Measurements from ENCODE around the gene USP3.

USP3 gene

DNA sequence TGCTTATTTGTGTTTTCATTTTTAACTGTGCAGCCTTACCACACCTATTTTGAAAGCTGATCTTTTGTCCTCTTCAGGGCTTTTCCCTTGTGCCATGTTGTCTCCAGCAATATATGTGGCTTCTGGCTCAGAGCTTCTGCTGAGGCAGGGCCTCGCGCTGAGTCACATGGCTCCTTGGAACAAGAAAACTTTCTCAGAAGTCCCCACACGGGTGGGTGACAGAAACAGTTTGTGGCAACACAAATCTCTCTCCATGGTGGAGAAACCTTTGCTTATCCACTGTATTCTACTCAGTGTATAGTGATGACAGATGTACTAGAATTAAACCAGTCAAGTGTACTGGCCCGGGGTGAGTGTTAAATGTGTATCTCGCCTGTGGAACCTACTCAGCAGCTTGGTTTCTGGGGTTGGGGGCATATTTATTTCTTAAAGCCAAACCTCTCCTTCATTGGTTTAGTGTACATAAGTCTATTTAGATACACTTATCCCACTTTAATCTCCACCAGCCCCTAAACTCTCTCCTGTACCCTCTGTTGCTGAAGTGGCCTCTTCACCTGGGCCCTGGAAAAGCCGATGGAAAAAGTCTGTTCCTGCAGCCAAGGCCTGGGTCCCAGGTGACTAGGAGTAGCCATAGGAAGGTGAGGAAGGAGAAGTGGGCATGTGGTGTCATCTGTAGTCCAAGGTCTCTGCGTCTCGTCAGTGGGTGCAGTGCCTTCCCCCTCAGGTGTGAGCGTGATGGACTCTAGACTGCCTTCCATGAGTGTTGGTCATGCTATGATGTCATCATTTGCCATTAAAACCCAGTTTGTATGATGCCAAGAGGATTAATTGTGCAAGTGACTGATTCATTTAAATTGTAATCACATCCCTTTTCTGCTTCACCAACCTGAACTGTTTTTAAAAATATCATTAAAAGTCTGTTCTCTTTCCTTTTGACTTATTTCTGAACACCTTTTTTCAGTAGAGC is 89.6 kb downstream of the USP3 start:
- no peak for DNase-seq (ENCODE audit: low spot score)

- no peak for DNase-seq (ENCODE audit: low spot score)
Observed at GRCh38 chr15:63595065-63595464, 90.7 kb downstream of the USP3 start.

- no peak for DNase-seq (ENCODE audit: low spot score)
Observed at GRCh38 chr15:63595688-63596087, 91.3 kb downstream of the USP3 start.

- no peak for DNase-seq (ENCODE audit: low spot score)
Observed at GRCh38 chr15:63596676-63597037, 92.3 kb downstream of the USP3 start.

DNA sequence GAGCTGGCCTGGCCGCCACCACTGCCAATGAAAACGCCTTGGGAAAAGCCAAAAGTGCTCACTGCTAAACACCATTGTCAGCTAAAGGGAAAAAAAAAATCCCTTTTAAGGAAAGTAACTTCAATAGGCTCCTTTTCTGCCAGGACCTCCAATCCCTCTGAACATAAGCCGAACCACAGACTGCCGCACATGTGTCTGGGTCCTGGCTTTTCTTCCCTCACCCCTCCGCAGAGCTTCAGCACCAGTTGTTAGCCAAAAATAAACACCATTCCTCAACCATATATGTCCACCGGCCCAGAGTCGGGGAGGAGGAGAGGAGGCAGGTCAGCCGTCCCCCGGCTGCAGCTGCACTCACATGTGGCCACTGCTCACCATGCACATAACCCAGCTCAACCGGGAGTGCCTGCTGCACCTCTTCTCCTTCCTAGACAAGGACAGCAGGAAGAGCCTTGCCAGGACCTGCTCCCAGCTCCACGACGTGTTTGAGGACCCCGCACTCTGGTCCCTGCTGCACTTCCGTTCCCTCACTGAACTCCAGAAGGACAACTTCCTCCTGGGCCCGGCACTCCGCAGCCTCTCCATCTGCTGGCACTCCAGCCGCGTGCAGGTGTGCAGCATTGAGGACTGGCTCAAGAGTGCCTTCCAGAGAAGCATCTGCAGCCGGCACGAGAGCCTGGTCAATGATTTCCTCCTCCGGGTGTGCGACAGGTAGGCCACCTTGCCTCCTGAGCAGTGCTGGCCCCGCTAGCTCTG is 92.8 kb downstream of the USP3 start, which contains the start of gene FBXL22:
TSS of gene FBXL22 (plus strand) at position 350 of the 753 bp plus-strand sequence. CDS start at position 356, 6 bp downstream.
- no peak for DNase-seq (ENCODE audit: low spot score)

GRCh38 chr15:63597821-63598220 is 93.4 kb downstream of the USP3 start:
- DNase-seq (ENCODE audit: low spot score) = no peak

DNA sequence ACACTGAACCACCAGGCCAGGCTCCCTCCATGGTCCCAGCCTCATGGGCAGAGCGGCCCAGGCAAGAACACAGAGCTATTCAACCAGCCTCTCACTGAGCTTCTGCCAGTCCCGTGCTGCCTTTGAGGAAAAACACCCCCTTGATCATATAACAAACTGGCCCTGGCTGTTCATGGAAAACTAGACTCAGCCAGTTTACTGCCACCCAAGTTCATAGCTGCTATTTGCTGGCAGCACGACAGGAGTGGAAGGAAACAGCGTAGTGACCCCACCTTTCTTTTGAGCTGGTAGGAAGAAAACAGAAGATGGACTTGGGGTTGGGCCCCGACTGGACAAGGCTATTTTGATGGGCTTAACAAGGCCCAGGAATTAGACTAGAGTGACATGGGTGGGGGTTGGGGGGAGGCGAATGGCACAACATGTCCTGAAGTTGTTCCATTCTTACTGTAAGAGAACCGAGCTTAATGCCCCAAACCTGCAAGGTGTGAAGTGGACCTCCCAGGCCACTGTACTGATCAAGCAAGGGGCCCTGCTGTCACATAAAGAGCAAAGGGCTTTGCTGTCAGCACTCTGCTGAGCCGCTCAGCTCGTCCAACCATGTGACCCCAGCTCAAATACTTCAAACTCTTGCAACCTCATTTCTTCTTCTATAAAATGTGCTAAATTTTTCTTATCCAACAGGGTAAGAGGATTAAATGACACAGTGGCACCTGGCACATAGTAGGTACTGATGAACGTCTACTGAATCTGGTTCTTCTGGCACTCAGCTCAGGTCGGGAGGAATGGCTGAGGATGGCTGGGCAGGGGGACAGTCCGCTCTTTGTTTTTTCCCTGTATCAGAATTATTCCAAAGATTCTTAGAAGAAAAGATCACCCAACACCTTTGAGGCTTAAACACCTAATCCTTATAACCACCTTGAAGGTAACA is 94.3 kb downstream of the USP3 start:
- no peak for DNase-seq (ENCODE audit: low spot score)

DNA sequence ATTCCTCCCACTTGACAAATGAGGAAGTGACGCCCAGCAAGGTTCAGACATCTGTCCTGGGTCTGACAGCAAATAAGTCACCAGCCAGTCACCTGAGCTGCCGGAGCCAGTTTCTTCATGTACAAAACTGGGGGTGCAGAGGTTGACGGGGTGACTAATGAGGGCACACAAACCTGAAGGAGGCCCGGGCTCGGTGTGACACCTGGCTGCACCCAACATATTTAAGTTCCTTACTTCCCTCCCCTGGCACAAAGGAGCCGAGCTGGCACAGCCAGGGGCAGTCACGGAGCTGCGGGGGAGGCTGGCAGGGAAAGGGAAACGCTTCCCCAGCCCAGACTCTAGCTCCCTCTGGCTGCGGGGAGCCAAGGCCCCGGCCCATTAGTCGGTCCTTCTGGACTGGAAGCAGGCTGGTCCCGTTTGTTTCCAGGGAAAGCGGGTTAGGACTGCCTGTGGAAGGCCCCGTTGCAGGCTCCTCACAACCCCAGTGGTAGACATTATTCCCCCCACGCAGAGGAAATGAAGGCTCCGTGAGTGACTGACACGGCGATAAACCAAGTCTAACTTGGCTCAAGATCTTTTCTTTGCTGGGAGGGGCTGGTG is 95.1 kb downstream of the USP3 start:
- no peak for DNase-seq (ENCODE audit: low spot score)

DNA sequence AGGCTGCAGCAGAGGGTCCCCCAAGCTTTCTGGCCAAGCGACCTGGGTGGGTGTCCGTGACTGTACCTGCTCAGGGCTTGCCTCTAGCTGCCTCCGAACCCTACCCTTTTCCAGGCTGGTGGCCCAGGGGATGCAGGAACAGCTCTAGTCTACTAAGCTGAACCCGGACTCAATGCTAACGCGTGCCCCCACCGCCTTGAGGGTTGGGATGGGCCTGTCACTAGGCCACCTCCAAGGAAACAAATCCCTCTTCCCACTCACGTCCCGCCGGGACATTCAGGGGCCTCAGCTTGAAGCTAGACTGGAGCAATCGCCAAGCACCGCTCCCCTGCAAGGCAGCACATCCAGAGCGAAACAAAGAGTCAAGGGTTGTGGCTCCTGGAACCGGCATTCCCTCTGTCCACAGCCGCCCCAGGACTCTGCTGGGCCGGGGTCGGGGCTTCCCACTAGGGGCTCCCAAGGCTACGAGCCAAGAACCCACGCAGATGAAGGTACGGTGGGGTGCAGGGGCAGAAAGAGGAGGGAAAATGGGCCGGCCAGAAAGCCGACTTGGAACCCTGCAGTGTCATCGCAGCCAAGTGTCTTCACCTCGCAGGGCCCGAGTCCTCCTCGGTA is 95.7 kb downstream of the USP3 start:
- no peak for DNase-seq (ENCODE audit: low spot score)

GRCh38 chr15:63600616-63601025 is 96.2 kb downstream of the USP3 start:
- peak; percentile 87 for DNase-seq (ENCODE audit: low spot score)

GRCh38 chr15:63601026-63601703 is 96.8 kb downstream of the USP3 start:
- no peak for DNase-seq (ENCODE audit: low spot score)

GRCh38 chr15:63601704-63602185 is 97.4 kb downstream of the USP3 start:
- DNase-seq (ENCODE audit: low spot score) = no peak

DNA sequence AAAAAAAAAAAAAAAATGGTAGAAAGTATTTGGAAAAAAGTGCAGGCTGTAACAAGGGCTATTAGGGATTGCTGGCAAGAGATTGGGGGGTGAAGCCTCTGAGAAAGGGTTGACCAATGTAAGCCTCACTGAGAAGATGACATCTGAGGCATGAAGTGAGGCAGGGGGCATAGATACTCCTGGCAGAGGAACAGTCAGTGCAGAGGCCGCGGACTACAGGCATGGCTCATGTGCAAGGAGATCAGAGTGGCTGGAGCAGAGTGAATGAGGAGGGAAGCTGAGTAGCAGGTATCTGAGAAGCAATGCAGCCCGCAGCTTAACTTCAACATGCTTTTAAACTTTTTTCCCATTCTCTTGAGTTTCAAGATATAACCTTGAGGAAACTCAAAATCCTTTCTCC is 98.2 kb downstream of the USP3 start:
- DNase-seq (ENCODE audit: low spot score) = no peak

GRCh38 chr15:63603516-63603915 is 99.1 kb downstream of the USP3 start:
- no peak for DNase-seq (ENCODE audit: low spot score)

- no peak for DNase-seq (ENCODE audit: low spot score)
Observed at GRCh38 chr15:63604281-63604680, 99.9 kb downstream of the USP3 start.

GRCh38 chr15:63605036-63605435 is 100.6 kb downstream of the USP3 start:
- no peak for DNase-seq (ENCODE audit: low spot score)

GRCh38 chr15:63605816-63606215 is 101.4 kb downstream of the USP3 start:
- peak; percentile 75 for DNase-seq (ENCODE audit: low spot score)

DNA sequence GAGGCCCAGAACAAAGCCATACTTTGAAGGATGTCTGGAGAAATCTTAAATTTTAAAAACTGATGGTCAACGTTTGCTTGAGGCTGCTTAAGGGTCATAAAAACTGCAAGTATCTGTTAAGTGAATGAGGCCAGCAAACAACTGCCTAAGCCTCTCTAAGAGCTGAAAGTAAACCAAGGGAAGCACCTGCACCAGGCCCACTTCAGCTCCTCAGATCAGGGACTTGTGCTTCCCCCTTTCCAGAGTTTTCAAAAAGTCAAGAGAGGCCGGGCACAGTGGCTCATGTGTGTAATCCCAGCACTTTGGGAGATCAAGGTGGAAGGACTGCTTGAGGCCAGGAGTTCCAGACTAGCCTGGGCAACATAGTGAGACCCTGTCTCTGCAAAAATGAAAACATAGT is 101.9 kb downstream of the USP3 start:
- DNase-seq (ENCODE audit: low spot score) = no peak

DNA sequence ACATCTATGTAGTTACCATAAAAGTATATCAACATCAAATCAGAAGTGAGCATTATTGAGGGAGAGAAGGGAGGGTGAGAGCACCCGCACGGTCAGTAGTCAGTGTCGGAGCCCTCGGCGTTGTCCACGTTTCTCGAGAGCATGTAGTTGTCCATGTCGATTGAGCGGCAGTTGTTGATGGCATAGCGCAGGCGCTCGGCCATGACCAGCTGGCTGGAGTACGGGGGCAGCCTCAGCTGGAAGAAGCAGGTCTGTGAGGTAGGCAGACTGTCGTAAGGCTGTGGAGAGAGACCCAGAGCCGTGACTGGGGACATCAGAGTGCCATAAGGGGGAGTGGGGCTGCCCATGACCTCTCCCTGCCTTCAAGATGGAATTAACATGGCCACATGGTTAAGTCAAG is 104.6 kb downstream of the USP3 start:
- no peak for DNase-seq (ENCODE audit: low spot score)

- DNase-seq (ENCODE audit: low spot score) = no peak
Observed at GRCh38 chr15:63609448-63609847, 105.1 kb downstream of the USP3 start.
